GM19238 (cell line): ENCODE measurements around the gene TBC1D4.

ENCODE experiments used
- DNase-seq: peaks from one replicate; pipeline ENCODE4 v3.0.0; 2011; ENCODE audit warnings: low spot score; ENCODE audit not compliant: insufficient read length

Gene TBC1D4

DNA sequence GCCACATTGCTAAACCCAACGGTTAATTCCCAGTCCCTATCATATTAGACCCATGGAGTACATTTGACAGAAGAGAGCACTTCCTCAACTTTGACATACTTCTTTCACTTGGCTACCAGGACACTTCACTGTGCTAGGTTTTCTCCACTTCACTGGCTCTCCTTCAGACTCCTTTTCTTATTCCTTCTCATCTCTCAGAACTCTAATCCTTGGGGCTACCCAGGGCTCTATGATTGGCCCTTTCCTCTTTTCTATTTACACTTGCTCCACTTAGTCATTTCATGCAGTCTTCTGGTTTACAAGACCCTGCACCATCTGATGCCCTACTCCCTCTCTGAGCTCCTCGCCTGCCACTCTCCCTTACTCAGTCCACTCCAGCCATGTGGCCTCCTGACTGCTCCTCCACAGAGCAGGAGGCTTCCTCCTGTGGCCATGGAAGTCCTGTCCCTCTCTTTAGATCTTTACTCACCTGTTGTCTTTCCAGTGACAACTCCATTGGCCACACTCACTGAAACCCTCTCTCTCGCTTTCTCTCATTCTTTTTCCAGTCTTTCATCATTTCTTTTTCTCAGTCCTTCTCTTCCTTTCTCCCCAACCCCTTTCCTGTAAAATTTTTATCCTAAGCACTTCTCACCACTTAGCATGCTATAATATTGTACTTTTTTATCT is 90.4 kb downstream of the TBC1D4 start:
- no peak for DNase-seq

DNA sequence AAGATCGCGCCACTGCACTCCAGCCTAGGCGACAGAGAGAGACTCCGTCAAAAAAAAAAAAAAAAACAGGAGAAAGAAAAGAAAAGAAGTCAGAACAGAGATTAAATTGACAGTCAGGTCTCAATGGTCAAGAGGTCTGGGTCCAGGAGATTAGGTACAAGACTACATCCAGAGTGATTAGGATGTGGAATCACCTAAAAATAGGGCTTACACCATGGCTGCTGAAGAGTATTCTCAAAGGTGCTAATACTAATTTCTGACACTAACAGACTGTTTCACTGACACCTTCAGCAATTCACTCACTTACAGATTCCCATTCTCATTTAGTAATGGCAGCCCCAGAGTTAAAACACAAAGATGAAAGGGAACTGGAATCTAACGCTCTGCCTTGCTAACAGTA is 91.7 kb downstream of the TBC1D4 start:
- DNase-seq, result no peak

DNA sequence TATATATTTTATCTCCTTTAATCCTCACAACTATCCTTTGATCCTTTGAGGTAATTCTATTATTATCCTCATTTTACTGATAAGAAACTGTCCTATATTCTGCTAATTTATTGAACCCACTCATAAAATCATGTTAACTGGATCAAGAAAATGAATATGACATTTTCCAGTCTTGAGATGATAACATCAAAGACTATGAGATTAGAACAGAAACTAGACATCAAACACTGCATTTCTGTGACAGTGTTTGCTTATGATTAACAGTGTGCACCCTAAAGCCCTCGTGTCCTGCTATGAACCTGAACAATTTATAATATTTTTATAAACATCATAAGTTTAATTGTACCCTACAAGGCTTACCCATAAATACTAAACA is 96.3 kb downstream of the TBC1D4 start:
- no peak for DNase-seq

DNA sequence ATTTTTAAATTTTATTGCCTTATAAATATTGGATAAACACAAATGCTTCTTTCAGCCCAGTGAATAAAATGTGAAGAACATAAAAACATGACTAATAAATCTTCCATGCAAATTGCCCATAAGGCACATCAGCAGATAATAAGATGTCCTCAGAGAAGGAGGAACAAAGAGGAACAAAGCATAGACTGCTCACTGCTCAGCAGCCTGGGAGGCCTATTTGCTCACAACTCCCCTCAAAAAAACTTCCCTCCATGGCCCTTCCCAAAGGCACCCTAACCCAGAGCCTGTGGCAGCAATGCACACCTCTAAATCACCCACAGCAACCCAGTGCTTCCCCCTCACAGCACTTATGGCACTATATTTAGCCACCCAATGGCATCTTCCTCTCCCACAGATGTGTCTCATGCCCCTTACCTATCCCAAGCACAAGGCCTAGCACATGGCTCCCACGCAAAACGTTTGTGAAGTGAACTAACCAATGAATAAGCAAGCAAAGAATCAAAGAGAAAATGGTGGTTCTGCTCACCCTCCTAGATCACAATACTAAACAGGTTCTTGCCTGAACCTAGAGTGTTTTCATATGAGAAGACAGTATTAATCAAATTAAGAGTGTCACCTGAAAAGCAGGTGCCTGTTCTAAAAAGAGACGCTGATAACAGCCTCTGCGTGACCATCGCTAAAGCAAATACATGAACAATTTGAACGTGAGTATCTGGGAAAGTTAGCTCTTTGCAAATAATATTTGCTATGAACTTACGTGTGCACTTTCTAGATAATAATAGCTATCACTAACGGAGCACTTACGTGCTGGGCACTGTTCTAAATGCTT is 96.9 kb downstream of the TBC1D4 start:
- no peak for DNase-seq

DNA sequence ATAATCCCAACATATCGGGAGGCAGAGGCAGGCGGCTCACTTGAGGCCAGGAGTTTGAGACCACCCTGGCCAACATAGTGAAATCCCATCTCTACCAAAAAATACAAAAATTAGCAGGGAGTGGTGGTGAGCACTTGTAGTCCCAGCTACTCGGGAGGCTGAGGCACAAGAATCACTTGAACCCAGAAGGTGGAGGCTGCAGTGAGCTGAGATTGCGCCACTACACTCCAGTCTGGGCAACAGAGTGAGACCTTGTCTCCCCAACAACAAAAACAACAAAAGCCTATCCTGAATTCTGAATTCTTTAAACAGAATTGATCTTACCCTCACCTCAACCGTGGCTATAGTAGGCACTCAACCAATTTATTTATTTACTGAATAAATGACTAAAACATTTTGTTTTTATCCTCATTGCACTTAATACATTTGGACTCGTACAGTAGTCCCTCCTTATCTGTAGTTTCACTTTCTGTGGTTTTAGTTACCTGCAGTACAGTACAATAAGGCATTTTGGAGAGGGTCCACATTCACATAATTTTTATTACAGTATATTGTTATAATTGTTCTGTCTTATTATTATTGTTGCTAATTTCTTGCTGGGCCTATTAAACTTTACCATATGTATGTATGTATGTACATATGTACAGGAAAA is 98.8 kb downstream of the TBC1D4 start:
- DNase-seq, result no peak

DNA sequence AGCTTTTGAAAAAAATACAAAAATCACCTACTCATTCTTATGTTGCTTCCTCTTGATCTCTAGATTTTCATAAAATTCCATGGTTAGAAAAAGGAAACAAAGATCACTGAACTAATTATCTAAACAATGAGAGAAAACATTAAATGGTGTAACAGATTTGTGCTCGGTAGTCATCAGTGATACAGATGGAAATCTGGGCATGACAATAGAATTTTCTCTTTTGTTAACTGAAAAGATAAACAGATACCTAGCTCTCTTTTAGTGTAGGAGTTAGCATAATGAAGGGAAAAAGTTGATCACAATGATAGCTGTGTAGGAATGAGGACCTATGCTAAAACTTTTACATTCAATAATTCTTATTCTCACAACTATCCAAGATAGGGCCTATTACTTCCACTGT is 103.7 kb downstream of the TBC1D4 start:
- DNase-seq, result no peak

DNA sequence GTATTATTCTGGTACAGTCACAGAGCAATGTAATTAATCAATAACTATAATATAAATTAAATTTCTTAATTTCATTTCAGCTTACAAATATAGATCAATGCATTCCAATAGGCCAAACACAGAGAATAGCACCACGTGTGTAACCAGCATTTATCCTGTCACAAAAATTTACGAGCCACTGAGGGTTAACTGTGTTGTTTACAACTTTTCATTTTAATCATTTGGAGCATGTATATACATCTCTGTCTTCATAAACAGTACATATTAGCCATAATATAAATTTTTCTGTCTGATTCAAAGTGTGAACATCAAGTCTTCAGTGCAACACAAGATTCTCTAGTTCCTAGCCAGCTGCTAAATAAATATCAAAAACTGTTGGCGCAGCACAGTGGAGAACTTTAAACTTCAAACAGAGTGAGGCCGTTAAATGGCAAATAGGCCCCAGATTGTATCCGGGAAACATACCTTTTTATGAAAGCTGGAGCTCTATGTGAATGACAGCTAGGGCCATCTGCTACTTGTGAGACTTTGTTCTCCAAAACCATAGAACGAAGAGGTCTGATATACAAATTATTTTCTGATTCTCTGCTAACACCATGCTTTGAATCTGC is 105.1 kb downstream of the TBC1D4 start:
- no peak for DNase-seq

DNA sequence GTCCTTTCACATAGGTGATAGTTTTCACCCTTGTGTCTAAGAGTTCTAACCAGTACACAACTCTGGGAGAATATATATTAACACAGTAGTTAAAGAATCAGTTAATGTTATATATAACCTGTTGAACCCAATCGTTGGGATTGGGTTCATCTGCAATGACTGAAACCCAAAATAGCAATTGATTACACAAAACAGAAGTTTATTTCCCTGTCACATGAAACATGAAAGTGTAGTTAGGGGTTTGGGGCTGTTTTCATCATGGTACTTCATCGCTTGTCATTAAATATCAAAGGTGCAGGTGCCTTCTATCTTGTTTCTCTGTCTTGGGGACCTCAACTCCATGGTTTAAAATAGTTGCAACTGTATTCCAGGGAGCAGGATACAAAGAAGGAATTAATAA is 106.6 kb downstream of the TBC1D4 start:
- no peak for DNase-seq

DNA sequence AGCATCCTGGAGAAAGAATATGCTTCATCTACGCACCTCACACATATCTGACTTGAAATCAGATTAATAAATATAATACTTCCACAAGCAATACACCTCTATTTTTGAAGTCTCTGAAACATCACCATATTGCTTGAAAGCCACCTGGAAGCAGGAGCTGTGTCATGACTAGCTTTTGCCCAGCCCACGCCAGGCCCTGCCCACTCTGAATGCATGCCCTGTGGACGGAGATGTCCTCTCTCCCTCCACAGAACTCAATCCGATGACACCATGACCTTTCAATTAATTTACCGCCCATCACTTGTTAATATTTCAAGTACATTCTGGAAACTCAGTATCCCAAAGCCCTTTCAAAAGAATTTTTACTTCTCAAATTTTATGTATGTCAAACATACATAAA is 108.0 kb downstream of the TBC1D4 start:
- no peak for DNase-seq

DNA sequence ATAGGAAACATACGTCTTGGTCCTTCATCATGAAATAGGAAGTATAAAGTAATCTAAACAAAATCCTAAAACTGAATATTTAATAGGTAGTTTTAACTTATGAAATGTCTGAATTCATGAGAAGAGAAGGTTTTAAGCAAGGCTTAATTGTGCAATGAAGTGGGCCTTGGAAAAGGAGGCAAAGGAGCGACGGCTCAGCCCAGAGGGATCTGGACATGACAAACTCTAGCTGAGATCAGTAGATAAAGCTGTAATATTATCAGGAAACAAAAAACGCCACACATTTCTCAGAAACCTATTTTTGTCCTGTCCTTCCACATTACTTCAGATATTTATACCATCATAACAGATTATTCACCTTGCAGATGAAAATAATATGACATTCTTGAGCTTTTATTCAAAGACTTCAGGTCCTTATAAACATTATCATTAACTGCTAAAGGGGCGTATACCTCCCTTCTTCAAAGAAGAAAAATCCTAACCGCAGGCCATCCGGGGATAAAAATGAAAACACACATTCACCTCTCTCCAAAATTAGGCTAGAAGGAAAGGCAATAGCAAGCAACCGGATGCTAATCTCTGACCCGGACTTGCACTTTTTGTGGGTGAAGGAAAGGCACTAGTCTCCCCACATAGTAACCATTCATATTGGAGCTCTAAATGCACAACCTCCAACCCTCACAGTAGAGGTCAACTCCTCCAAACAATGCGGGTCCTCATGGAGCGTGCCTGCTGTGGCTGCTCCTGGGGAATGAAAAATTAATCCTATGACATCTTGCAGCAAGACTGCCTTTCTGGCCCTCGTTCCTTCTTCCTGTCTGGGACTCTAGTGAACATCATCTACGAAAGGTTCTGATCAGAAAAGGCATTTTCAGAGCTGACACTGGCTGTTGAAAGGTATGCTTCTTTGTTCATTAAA is 108.8 kb downstream of the TBC1D4 start:
- DNase-seq, result no peak

DNA sequence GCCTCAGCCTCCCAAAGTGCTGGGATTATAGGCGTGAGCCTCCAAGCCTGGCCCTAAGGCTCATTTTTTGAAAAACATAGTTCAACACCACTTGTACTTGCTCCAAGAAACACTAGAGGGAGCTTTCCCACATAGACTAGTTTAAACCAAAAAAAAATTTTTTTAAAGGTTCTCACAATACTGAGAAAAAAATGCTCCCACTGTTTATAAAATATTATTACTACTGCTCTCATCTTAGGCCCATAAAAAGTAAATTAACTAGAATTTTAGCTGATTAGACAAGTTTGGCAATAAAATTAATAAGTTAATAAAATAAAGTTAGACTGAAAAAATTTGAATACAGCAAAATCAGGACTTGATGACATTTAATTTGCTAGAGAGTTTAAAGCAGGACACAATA is 109.5 kb downstream of the TBC1D4 start:
- no peak for DNase-seq

DNA sequence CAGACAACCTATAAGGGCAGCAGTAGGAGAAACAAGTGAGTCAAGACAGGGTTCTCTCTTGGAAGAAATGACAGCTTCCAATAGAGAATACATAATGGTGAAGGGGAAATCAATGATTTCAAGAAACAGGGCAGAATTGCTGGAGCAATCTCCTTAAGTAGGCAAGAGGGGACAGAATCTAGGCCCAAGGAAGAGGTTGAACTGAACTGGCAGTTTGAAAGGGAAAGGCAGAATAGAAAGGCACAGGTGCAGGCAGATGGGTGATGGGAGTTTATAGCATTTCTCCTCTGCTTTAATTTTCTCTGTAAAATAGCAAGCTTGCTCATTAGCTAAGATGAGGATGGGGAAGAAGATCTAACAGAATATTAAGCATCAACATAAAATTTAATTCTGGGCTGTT is 110.8 kb downstream of the TBC1D4 start:
- DNase-seq, result no peak

DNA sequence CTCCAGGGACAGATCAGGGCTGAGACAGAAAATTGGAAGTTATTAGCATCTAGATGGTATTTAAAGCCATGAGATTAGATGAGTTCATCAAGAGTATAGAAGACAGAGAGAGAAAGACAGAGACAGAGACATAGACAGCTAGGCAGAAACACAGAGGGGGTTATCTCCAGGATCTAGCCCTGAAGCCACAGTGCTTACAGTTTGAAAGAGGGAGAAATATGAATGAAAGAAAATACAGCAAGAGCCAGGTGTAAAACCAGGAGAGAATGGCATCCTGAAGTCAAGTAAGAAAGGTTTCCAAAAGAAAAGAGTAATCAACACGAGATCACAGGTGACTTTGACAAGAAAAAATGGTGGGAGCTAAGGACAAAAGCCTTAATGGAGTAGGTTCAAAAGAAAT is 111.2 kb downstream of the TBC1D4 start:
- no peak for DNase-seq

DNA sequence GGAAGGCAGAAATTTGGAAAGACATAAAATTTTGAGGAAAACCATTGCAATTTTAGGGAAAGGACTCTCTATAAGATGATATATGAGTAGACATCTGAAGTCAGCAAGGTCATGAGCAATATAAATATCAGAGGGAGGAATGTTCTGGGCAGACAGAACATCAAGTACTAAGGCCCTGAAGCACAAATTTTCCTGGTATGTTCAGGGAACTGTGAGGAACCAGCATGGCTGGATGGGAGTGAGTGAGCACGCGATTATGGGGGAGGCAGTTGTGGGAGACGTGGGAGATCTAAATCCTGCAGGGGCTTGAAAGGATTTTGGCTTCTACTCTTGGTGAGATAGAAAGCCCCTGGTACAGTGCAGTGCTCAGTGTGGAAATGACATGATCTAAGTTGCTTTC is 112.0 kb downstream of the TBC1D4 start:
- no peak for DNase-seq

DNA sequence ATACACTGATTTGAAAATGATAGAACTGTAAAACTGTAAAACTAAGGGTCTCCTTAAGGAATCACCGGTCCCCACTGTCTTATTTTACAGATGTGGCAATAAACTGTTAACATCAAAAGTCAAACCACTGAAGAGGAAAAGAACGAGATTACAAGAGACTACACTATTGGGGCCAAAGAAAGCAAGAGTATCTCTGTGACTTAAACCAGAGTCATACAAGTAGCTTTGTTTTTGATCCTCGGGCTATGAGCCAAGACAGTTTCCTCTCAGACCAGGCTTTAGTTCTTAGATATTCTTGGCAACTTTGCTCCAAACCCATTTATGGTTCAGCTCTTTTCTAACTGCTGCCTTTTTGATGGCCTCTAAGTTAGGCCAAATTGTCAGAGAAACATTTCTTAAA is 113.8 kb downstream of the TBC1D4 start:
- DNase-seq, result no peak

DNA sequence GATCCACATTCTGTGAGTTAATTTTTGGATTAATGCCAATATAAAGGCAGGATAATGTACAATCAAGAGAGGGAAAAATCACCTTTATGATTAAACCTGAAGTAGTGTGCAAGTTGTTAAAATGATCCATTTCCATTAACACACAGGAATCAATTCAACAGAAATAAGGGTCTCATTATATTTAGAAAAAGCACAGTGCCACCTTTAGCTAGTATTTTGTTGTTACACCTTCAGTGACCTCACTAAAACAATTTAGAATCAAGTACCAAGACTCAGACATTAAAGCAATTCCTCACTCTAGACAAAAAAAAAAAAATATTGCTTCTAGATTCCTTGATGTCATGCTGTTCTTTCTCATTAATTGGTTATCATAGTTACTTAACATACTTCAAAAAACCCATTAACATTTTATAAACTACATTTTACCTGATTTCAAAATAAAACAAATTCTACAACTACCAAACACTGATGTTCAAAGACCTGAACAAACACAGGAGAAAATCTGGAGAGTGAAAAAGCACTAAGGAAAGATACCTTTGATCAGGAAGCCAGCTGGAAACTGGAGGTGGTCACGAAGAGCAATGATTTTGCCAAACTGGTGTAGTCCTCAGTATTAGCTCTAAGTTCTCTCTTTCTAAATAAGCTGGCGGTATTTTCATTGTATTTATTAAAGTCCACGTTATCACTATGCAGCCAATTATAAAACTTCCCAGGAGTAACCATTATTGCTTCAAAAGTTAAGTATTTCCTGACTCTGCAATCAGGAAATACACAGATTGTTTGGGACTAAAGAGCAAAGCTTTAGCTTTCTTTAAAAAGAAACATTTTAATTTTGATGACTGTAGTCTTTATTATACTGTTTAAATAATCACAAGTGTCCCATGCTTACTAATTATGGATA is 115.3 kb downstream of the TBC1D4 start:
- no peak for DNase-seq

DNA sequence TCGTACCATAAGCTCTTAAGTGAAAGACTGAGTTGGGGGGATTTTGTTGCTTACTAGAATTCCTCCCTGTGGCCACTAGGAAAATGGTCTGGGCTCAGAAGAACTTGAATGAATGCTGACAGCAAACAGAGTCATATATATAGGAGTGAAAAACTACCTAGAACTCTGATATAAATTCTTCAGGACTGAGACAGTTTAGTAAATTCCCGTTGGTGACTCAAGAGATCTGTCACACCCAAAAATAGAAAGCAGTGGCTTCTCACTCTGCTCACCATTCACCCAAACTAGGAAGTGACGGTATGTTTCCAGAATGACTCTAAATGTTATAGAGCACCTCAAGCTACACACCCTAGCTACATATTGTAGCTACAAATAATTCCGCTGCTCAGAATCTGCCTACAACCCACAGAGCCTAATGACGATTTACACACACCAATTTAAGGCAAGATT is 116.2 kb downstream of the TBC1D4 start:
- no peak for DNase-seq

DNA sequence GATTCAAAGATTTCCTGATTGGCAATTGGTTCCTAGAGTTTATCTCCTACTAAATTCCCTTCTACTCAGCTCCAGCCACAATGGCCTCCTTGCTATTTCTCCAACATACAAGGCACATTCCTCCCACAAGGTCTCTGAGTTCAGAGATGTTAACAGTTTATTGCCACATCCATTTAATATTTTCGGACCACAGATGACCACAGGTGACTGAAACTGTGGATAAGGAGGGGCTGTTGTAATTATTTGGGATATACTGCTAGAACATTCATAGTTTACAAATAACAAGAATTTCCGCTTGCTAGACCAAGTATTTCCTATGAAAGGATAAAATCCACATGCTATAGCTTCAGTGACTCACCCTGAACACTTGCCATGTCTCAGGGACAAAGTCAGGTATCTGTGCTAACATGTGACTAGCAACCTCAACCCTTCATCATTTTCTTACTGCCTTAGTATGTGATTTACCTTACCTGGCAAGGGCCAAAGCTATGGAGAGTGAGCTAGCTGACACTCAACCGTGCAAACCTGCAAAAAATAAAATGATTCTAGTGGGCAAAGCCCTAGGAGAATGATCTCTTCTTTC is 117.7 kb downstream of the TBC1D4 start:
- DNase-seq, result no peak

DNA sequence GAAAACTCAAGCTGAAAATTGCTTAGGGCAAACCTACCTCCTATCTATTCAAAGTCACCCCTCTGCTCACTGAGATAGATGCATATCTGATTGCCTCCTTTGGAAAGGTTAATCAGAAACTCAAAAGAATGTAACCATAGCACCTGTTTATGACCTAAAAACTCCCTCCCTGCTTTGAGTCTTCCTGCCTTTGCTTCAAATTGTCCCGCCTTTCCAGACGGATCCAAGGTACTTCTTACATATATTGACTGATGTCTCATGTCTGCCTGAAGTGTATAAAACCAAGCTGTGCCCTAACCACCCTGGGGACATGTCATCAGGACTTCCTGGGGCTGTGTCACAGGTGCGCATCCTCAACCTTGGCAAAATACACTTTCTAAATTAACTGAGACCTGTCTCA is 118.6 kb downstream of the TBC1D4 start:
- DNase-seq, result no peak

DNA sequence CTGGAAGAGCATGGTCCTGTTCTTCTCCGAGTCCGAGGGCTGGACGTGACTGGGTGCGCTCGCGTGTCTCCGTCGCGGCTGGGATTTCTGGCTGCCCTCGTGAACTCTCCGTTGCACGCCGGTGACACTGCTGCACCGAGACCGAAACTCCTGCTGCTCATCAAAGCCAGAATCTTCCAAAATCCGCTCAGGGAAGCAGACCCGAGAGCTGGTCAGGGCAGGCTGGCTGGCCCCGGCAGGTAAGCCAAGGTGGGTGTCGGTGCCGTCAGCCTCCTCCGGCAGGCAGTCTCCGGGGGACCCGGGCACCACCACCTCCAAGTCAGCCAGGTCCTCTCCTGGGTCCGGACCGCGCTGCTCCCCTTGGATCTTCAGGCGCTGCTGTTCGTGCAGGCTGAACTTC is 119.9 kb downstream of the TBC1D4 start:
- no peak for DNase-seq
